ENCODE measurements around the gene DIP2B. TPM values are rescaled to one million over a fixed set of nuclear protein-coding genes. Genes with fewer than 3 reads are reported as not detected.
"Not testable (repeated sequence)": the region's sequence is repeated elsewhere in the genome, so short reads cannot be mapped to it uniquely, and the experiment has no call there.

Gene DIP2B
- total RNA-seq, 1 donor from 2014 or later = 8.5 TPM

DNA sequence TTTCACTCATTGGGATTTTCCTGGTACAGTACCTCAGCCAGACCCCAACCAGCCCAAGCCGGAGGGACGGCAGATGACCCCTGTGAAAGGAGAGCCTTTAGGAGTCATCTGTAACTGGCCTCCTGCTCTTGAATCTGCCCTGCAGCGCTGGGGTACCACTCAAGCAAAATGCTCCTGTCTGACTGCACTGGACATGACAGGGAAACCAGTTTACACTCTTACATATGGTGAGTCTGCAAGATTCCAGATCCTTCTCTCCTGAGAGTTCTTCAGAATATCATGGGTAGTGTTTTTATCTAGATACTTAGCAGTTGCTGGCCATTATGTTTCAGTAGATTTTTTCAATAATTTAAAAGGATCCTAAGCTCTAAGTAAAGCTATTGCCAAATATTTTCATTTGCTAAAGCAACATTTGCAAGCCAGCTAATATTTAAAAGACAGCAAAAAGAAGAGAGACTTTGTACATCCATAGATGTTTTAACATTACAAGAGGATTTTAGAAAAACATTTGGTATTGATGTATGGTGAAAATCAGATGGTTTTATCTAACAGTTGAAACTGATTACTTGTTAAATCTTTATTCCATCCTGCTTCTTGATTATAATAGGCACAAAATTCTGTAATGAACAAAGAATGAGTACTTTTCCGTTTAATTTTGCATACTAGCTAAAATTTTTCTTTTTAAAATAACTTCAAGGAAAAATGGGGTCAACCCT is 174.0 kb downstream of the DIP2B start:
- Histone ChIP-seq H3K27me3 (no peaks in the 10 kb centered on the region), H3K9me3 (no peaks in the 10 kb centered on the region), H3K4me3 (no peak overlapping the region), H3K27ac (no peak overlapping the region), H3K4me1 (no peaks in the 10 kb centered on the region), H3K36me3 (peaks cover 17 to 44% of the 10 kb centered on the region in 2 donors)
- no peak for TF ChIP-seq CTCF (IDR thresholded peaks at IDR 0.05)
- intact Hi-C loops (cut with DNase I) = no loop called here
- no peak for DNase-seq (ENCODE audit: low spot score in 2 of 2)

DNA sequence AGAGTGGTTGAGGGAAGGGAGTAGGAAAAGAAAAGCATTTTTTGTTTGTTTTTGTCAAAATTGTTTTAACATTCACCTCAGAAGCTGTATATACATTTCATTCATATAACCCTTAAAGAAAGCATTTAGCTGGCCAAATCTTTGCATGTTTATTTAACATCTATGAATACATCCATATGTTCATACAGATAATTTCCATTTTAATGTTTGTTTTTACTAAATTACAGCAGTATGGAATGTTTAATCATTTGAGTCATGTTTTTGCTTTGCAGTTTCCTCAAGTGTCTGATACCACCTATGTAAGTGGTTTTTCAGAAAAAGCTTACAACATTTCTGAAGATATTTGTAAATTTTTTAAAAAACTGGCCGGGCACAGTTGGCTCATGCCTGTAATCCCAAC is 174.8 kb downstream of the DIP2B start:
- Histone ChIP-seq H3K4me3 (no peak overlapping the region), H3K9me3 (no peaks in the 10 kb centered on the region), H3K27ac (no peak overlapping the region), H3K4me1 (no peaks in the 10 kb centered on the region), H3K27me3 (no peaks in the 10 kb centered on the region), H3K36me3 (peaks cover 15 to 45% of the 10 kb centered on the region in 2 donors)
- intact Hi-C loops (cut with DNase I) = no loop called here
- DNase-seq (ENCODE audit: low spot score in 2 of 2) = no peak
- no peak for TF ChIP-seq CTCF (IDR thresholded peaks at IDR 0.05)

- intact Hi-C loops (cut with DNase I); H3K4me3 ChIP-seq; H3K4me1 ChIP-seq; H3K27ac ChIP-seq; H3K9me3 ChIP-seq; H3K27me3 ChIP-seq; DNase-seq (ENCODE audit: low spot score in 2 of 2): not testable (repeated sequence)
- peaks cover 12 to 35% of the 10 kb centered on the region in 2 donors for H3K36me3 ChIP-seq
These were observed 176.3 kb downstream of the DIP2B start for GRCh38 chr12:50681064-50681463.

- H3K36me3 ChIP-seq = peaks cover 19 to 52% of the 10 kb centered on the region in 2 donors
These were observed 180.9 kb downstream of the DIP2B start for GRCh38 chr12:50685641-50686040.

GRCh38 chr12:50686406-50686805 is 181.6 kb downstream of the DIP2B start:
- intact Hi-C loops (cut with DNase I) = no loop called here
- Histone ChIP-seq H3K27me3 (no peaks in the 10 kb centered on the region), H3K27ac (no peak overlapping the region), H3K9me3 (no peaks in the 10 kb centered on the region), H3K4me1 (no peaks in the 10 kb centered on the region), H3K36me3 (peaks cover 20 to 47% of the 10 kb centered on the region in 2 donors), H3K4me3 (no peak overlapping the region)
- no peak for DNase-seq (ENCODE audit: low spot score in 2 of 2)
- TF ChIP-seq CTCF (IDR thresholded peaks at IDR 0.05) = no peak

More at GRCh38 chr12:50685641-50686040, 180.9 kb downstream of the DIP2B start:
- Histone ChIP-seq H3K4me3 (no peak overlapping the region), H3K4me1 (no peaks in the 10 kb centered on the region), H3K27me3 (no peaks in the 10 kb centered on the region), H3K27ac (no peak overlapping the region), H3K9me3 (no peaks in the 10 kb centered on the region)
- DNase-seq (ENCODE audit: low spot score in 2 of 2) = no peak
- intact Hi-C loops (cut with DNase I) = no loop called here
- TF ChIP-seq CTCF (IDR thresholded peaks at IDR 0.05) = no peak

GRCh38 chr12:50686976-50687375 is 182.2 kb downstream of the DIP2B start:
- peaks cover 25 to 51% of the 10 kb centered on the region in 2 donors for H3K36me3 ChIP-seq

More at GRCh38 chr12:50686976-50687375, 182.2 kb downstream of the DIP2B start:
- intact Hi-C loops (cut with DNase I) = no loop called here
- no peak overlapping the region for H3K4me3 ChIP-seq
- H3K9me3 ChIP-seq = no peaks in the 10 kb centered on the region
- no peaks in the 10 kb centered on the region for H3K4me1 ChIP-seq
- TF ChIP-seq CTCF (IDR thresholded peaks at IDR 0.05) = no peak
- no peak for DNase-seq (ENCODE audit: low spot score in 2 of 2)
- H3K27me3 ChIP-seq = no peaks in the 10 kb centered on the region
- H3K27ac ChIP-seq = no peak overlapping the region

All from ascending aorta (tissue), 2 donors.